Measurements from ENCODE around the gene NTN3.
"Not testable (repeated sequence)": the region's sequence is repeated elsewhere in the genome, so short reads cannot be mapped to it uniquely, and the experiment has no call there.

Gene NTN3

DNA sequence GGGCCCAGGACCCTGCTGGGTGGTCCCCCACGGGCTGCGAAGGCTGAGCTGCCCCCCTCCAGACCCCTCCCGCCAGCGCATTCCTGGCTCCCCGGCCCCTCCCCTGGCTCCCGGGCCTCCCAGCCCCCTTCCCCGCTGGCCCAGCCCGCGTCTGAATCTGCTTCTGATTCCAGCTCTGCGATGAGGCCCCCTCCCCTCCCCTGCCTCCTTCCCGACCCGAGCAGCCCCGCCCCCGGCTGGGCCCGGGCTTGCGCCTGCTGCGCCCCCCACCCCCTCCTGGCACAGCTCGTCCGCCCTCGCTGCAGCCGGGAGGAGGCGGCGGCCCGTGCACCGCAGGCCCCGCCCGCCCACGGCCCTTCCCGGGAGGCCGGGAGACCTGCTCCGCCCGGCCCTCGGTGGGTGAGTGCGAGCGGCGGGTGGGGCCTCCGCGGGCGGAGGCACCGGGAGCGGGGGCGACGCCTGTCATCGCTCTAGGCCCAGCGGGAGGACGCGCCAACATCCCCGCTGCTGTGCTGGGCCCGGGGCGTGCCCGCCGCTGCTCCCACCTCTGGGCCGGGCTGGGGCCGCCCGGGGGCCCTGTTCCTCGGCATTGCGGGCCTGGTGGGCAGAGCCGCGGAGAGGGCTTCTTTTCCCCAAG, at the start of gene NTN3:
NTN3 (plus strand) TSS at position 282 of the 637 bp plus-strand sequence. CDS start 405 bp downstream, outside the sequence.
- DNase-seq: no peak

DNA sequence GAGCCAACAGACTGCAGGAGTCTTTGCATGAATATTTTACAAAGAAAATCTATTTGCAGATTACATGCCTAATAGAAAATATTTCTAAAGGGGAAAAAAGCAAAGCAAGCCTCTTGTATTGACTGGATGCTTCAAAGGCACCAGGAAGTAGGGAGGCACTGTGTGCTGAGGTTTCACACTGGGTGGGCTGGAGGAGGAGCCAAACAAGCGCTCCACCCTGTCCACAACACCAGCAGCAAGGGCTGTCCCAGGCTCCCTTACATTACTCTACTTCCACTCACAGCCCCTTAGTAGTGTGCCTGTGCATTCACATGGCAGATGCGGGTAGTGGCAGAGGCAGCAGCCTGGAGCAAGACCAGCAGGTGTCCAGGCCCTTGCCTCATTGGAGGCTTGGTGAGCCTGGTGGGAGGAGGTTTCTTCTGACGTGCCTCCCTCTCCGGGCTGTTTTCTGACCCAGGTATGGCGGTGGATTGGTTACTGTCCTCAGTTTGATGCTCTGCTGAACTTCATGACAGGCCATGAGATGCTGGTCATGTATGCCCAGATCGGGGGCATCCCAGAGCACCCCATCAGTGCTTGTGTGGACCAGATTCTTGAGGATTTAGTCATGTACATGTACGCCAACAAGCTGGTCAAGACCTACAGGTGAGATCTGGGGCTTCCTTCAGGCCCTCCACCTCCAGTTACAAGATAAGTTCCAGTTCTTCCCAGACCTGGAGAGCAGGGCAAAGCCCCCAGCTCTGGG, 48.8 kb upstream of the NTN3 start:
- no peak for DNase-seq

DNA sequence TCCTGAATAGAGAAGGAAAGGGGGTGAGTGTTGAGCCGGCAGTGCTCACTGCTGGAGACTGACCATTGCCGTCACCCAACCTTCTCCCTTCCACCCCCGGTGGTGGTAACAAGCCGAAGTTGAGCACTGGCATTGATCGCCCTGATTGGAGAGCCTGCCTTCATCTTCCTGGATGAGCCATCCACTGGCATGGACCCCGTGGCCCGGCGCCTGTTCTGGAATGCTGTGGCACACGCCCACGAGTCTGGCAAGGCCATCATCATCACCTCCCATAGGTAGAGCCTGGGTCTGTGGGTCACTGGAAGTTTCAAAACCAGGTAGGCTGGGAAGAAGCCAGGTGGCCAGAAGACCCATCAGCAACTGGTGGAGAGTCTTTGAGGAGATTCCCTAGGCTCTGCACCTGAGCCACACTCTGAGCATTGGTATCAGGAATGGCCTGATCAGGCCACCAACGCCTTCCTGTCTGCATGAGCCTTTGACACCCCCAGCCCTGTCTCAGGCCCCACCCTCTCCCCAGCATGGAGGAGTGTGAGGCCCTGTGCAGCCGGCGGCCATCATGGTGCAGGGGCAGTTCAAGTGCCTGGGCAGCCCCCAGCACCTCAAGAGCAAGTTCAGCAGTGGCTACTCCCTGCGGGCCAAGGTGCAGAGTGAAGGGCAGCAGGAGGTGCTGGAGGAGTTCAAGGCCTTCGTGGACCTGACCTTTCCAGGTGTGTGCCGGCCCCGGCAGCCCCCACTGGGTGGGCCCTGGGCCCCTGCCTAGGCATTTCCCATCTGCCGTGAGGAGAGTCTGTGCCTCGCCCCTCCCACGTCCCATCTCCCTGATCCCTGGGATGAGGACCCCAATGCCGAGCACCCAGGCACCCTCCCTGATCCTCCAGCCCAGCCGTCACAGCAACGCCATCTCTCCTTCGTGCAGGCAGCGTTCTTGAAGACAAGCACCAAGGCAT, 46.8 kb upstream of the NTN3 start:
- no peak for DNase-seq

DNA sequence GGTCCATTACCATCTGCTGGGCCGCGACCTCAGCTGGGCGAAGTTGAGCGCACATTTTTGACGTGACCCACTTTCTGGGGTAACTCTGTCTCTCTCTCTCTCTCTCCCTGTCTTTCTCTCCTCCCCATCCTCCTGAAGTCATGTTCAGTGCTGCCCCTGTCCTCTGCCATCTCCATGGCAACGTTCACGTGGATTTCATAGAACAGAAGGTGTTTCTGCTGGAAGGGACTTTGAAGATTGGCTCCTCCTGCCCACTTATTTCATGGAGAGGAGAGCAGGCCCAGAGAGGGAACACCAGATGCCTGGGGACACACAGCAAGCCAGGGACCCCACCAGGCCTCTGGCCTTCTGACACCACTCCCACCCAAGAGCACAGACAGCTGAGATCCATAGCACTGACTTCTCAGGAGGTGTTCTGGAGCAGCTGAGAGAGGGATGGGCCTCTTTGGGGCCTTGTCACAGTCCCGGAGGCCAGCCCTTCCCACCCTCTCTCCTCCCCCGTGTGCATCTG, 46.0 kb upstream of the NTN3 start:
- DNase-seq: no peak

DNA sequence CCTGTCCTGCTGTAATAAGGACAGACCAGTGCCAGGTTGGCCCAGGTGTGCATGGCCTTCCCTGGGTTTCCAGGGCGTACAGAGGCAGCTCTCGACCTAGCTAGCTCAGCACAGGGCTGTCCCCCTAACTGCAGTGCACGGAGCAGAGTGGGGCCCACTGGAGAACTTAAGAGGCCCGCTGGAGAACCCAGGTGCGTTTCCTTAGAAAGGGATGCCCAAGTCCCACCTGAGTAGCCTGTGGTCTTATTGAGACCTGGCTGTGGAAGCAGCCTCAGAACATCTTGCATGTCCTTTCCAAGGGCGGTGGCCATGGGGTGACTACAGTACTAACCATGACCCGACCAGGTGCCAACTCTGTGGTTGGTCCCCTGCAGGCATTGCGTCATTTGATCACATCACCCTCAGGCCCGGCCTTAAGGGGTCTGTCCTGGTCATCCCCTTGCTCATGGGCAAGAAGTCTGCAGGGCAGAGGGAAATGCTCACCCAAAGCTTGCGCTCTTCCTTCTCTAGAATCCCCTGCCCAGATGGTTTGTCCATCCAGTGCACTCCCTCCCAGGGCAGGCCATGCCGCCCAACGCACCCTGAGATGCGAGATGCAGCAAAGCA, 45.2 kb upstream of the NTN3 start:
- no peak for DNase-seq

DNA sequence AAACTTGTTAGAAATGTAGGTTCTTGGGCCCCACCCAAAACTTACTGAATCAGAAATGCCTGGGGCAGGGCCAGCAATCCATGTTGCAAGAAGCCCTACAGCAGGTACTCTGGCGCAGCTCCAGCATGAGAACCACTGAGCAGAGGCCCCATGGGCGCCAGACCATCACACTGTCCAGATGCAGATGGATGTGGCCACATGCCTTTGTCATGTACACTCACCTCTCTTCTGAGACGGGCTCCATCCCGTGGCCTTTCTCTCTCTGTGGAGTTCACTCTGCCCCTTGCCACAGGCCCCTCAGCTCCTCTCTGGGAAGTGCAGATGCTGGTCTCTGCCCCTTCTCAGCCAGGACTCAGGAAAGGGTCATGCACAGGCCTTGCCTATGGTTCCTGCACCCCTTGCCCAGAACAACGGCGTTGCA, 44.1 kb upstream of the NTN3 start:
- DNase-seq: no peak

DNA sequence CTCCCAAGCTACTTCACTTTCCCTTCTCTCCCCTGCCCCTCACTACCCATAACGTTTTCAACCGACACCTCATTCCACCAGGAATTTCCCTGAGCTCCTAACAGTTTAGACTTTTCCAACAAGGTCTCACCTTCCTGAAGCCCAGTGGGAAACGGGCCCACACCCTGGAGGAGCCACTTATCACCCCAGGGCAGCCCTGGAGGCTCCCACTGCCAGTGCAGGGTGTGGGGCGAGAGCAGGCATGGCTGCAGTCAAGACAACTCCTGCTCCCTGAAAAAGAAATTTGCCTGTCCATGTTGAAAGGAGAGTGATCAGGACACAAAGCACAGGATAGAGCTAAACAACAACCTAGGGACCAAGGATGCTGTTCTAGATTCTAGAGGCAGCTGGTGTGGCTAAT, 43.6 kb upstream of the NTN3 start:
- DNase-seq: no peak

DNA sequence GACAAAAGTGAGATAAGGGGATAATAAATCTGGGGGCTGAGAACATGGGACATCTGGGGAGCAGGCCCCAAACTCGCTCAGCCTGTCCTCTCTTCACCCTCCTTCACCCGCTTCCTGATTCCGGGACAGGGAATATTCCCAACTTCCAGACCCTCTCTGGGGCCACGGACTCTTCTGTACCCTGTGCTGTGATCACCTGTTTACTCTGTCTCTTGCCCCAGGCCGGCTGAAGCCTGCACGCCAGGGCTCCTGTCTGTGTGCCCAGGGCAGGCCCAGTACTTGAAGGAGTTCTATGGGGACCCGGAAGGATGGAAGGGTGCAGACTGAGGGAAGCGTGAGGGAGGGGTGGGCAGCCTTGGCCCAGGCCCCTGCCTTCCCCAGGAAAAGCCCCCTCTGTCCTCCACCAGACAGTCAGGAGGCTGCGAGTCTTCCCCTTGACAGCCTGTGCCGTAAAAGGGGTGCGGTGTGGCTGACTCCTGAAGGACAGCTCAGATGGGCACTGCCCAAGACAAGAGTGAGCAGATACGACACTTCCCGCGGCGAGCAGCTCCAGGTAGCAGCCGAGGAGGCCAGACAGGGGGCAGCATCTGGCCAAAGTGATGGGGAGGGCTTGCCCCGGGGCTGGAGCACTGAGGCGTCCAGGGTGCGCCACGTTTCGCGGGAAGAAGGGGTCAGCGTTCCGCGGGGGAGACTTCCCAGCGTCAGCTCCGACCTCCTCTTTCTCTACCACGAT, 42.9 kb upstream of the NTN3 start:
- DNase-seq: no peak

DNA sequence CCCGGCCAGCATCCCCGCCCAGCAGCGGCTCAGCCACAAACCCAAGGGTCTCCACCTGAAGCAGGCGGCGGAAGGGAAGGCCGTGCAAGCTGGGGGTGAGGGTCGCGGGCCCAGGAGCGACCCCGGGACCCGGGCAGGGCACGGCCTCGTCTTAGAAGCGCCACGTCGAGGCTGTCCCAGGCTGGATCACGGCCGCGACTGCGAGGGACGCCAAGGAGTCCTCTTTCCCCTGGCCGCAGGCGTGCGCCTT, 42.4 kb upstream of the NTN3 start:
- DNase-seq: no peak

DNA sequence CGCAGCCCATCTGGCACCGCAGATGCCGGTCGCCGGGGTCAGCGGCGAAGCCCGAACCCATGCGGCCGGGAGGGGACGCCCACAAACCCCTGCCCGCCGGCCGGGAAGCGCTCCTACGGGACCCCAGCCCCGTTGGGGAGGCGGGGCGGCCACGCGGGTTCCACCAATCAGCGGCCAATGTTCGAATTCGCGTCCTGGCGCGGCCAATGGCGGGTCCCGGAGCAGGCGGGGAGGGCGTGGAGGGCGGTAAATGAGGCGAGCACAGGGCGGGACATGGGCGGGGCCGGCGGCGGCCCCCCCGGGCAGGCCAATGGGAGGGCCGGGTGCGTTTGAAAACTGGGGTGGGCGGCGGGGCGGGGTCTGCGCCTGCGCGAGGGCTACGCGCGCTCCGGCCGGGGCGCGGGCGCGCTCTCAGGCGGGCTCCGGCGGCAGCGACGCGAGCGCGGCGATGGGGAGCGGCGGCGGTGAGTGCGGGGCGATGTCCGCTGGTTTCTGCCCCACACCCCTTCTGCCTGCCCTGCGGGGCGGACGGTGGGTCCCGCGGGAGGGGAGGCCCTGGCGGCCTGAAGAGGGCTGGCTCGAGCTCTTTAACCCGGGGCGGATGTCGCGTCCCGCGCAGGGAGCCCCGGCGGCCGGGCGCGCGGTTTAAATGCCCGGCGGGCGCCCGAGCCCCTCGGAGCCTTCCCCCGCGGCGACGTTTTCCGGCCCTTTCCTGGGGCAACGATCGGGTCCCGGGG, 41.9 kb upstream of the NTN3 start, which contains the start of gene CCNF:
CCNF (plus strand) TSS at position 414 of the 737 bp plus-strand sequence; CDS start at position 449, 35 bp downstream.
- peak; percentile 97 for DNase-seq

DNA sequence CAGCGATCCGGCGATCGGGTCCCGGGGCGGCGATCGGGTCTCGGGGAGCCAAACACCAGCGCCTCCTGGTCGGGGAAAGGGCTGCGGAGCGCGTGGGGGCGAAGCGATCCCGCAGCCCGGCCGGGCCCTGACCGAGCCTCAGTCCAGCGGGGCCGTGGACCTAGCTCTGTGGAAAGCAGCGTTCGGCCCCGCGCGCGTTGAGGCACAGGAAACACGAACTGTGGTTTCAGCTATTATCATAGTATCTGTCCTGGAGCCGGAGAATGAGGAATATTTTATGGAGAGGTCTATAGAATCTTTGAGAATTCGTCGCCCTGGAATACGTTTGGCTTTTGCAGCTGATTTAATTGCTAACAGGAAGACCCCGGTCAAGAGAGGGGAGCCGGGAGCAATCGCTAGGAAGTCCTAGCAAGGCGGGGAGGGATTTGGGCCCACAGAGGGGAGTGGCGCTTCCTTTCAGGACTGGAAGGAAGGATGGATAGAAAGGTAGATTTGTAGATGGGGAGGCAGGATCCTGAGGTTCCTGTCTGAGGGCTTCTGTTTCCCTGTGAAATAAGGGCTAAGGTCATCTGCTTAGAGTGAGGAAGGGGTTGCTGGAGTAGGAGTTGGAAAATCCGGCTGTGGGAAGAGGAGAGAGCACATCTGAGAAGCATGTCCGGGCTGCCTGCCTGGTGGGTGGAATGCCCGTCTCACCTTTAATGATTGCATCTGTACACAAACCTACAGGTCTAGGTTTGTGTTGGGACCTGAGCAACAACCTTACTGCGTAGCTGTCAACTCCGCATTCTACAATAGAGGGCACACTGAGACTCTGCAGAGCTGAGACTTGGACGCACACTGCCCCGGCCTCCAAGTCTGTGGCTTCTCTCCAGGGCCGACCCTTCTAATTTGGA, 41.1 kb upstream of the NTN3 start:
- DNase-seq: peak; percentile 16

DNA sequence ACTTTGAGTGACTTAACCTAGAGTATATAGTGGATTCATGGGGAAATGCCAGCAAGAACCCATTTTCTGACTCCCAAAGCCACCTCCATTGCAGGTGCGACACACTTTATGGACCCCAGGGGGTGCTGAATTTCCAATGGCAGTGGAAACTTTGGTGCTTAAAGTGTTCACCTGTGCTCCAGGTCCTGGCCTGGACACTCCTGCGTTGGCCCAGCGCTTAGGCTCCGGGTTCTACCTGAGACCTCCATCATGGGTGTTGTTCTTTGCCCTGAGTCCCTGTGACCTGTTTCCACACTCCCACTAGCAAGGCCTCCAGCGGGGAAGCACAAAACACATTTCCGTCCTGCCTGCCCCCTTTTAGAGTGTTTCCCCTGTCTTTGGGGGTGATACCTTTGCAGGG, 38.8 kb upstream of the NTN3 start:
- DNase-seq: no peak

DNA sequence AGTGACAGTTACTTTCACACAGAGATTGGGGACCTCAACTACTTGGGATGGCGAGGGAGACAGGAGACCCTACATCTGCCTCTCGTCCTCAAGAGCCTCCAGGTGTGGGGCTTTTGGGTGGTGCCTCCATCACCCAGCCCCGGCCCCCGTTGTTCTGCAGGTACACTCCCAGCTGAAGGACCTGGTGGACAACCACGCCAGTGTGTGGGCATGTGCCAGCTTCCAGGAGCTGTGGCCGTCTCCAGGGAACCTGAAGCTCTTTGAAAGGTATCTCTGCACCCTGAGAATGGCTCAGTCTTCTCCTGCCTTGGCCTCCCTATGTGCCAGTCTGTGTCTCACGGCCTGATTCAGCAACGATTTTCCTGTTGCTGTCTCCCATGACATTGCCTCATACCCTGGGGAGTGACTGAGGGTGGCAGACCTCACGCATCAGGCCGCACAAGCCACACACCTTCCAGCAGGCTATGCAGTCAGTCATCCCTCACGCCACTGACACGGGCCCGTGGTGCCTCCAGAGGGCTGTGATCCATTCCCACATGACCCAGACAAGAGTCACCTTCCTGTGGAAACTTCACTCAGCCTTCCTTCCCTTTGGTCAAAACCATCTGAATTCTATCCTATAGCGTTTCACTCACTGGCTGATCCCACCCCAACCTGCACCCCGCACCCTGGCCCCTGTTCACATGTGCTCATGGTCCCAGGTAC, 38.1 kb upstream of the NTN3 start:
- DNase-seq: no peak

DNA sequence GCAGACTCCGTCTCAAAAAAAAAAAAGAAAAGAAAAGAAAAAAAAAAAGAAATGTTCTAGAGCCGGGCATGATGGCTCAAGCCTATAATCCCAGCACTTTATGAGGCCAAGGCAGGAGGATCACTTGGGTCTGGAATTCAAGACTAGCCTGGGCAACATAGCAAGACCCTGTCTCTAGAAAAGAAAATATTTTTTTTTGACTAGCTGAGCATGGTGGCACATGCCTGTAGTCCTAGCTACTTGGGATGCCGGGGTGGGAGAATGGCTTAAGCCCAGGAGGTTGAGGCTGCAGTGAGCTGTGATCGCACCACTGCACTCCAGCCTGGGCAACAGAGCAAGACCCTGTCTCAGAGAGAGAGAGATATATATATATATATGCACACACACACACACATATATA, 35.9 kb upstream of the NTN3 start:
- DNase-seq: not testable (repeated sequence)

DNA sequence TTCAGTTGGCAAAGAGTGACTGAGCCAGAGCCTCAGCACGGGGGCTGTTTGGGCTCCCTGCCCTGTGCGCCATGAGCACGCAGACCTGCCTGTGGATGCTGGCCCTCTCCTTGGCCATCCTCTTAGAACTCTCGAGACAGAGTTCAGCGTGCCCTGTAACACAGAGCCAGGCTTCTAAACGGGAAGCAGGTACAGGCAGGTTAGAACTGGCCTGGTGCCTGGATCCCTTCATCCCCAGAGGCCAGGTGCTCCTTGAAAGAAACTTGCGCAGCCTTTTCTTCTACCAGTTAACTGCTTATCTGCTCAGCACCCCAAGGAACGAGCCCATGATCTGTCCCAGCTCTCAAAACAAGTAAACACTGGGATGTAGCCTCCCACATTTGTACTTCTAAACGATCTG, 35.0 kb upstream of the NTN3 start:
- DNase-seq: no peak

DNA sequence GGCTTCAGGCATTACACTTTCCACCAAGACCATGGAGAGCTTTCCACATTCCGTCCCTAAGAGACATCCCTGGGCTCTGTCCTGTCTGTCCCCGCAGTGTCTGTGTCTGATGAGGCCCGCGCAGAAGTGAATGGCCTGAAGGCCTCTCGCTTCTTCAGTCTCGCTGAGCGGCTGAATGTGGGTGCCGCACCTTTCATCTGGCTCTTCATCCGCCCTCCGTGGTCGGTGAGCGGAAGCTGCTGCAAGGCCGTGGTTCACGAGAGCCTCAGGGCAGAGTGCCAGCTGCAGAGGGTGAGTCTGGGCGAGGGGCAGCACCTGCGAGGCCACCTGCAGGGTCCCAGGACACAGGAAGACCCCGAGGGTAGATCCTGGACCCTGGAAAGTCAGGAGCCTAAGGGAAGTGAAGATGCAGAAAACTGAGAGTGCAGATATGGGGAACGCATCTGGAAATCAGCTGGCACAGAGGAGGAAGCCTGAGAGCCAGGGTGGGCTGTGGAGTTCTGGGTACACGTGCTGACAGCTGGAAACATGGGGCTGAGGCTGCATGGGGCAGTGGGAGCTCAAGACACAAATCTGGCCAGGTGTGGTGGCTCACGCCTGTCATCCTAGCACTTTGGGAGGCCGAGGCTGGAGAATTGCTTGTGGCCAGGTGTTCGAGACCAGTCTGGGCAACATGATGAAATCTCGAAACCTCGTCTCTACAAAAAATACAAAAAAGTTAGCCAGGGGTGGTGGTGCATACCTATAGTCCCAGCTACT, 33.9 kb upstream of the NTN3 start:
- DNase-seq: no peak

DNA sequence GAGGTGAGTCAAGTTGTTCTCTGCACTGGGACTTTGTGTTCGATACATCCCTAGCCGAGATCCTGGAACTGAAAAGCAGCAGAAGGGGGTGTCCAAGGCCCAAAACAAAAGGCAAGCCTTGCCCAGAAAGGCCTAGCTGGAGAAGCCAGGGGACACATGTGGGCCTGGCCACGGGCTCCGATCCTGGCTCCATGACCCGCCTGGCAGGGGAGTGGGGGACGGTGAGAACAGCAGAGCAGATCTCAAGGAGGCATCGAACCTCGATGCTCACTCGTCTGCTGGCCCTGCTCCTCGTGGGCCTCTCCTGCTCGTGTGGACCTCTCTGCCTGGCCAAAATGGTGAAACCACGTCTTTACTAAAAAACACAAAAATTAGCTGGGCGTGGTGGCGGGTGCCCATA, 33.0 kb upstream of the NTN3 start:
- no peak for DNase-seq

DNA sequence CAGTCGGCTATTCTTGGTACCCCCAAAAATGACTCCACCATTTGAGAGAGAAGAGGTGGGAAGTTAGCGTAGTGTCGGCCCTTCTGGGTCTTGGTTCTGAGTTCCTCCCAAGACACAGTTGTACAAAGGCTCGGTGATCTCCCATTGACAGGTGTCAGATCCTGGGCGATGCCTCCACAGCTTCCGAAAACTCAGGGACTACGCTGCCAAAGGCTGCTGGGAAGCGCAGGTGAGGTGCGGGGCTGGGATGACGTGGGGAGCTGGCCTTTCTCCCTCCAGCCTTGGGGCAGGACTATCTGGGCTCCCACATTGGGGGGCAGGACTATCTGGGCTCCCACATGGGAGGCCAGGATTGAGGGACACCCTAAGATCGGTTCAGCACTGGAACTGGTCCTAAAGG, 31.5 kb upstream of the NTN3 start:
- no peak for DNase-seq

Data from CD4-positive, alpha-beta T cell treated with Interleukin-4 for 4 hours (primary cell).